K562 (cell line): ENCODE results near the gene DRG1.
"Not testable (repeated sequence)": the region's sequence is repeated elsewhere in the genome, so short reads cannot be mapped to it uniquely, and the experiment has no call there.

Experiments used
- ADNP ChIP-seq: fragments of 200-800 bp; sonication (Bioruptor generic); IDR thresholded peaks from 2 replicates; pipeline ENCODE4 v1.6.1; 2016; ENCODE audit warnings: missing genetic modification characterization, missing compliant biosample characterization
- JUNB ChIP-seq: fragments of 450-650 bp; formaldehyde crosslinking; conservative IDR thresholded peaks from 2 replicates; pipeline ENCODE4 v1.4.0; 2020; ENCODE audit warnings: mild to moderate bottlenecking
- SIN3A ChIP-seq, 2 experiments: fragments of 150-350 bp in 1 of 2; IDR thresholded peaks; 2 replicates each; pipeline ENCODE4 v1.6.1; 2011 to 2016; ENCODE audit warnings: borderline replicate concordance in 2 of 2, low read depth in 2 of 2, low read length in 2 of 2, mild to moderate bottlenecking in 2 of 2, moderate library complexity in 2 of 2; ENCODE audit not compliant: control insufficient read depth in 1 of 2
- SMC3 ChIP-seq: conservative IDR thresholded peaks from 2 replicates; pipeline ENCODE4 v1.6.1; 2011; ENCODE audit warnings: low read depth, low read length, improper control_type of control experiment; ENCODE audit not compliant: insufficient read depth
- ZNF830 ChIP-seq: fragments of 250-450 bp; sonication (Bioruptor Pico); IDR thresholded peaks from 2 replicates; pipeline ENCODE4 v1.5.0; 2021; ENCODE audit warnings: mild to moderate bottlenecking

GRCh38 chr22:31482470-31482869 lies 83.1 kb downstream of the DRG1 start:
- not testable (repeated sequence) for TF ChIP-seq ADNP (tag); ZNF830 (CRISPR knock-in tag); SMC3; SIN3A (IDR thresholded peaks at IDR 0.05; ENCODE audit: borderline replicate concordance in 2 of 2, control insufficient read depth in 1 of 2, low read depth in 2 of 2, low read length in 2 of 2); JUNB (CRISPR knock-in tag)
